ENCODE results near the gene UBE2O.

- TF ChIP-seq POLR2A (IDR thresholded peaks at IDR 0.05) (no peak), CTCF (IDR thresholded peaks at IDR 0.05) (peak in 2 of 3 donors; percentile 14 to 45)
These were observed 82.5 kb downstream of the UBE2O start for GRCh38 chr17:76370261-76370993.

Data from ovary (tissue), 3 donors.